HG02973 (cell line): ENCODE data around the gene TBPL1.

Experiments used
- ATAC-seq: cut with Tn5 transposase; IDR thresholded peaks from one replicate; pipeline ENCODE4 v1.9.1; 2021; ENCODE audit warnings: moderate library complexity; ENCODE audit not compliant: unreplicated experiment

The TBPL1 gene

GRCh38 chr6:134005800-134006199 lies 52.8 kb downstream of the TBPL1 start:
- ATAC-seq = no peak

- no peak for ATAC-seq
These were observed 54.1 kb downstream of the TBPL1 start for GRCh38 chr6:134007077-134007476.

- no peak for ATAC-seq
These were observed 56.9 kb downstream of the TBPL1 start for GRCh38 chr6:134009876-134010275.

- no peak for ATAC-seq
These were observed 57.4 kb downstream of the TBPL1 start for GRCh38 chr6:134010400-134010799.

- no peak for ATAC-seq
These were observed 58.0 kb downstream of the TBPL1 start for GRCh38 chr6:134010974-134011373.

GRCh38 chr6:134014588-134015137 lies 61.6 kb downstream of the TBPL1 start:
- ATAC-seq = no peak

- no peak for ATAC-seq
These were observed 62.9 kb downstream of the TBPL1 start for GRCh38 chr6:134015719-134016557.

- no peak for ATAC-seq
These were observed 63.5 kb downstream of the TBPL1 start for GRCh38 chr6:134016558-134016814.

GRCh38 chr6:134020071-134020470 lies 67.0 kb downstream of the TBPL1 start:
- no peak for ATAC-seq

GRCh38 chr6:134020543-134020942 lies 67.5 kb downstream of the TBPL1 start:
- ATAC-seq = no peak

GRCh38 chr6:134020968-134021367 lies 67.9 kb downstream of the TBPL1 start:
- no peak for ATAC-seq

GRCh38 chr6:134021396-134022122 lies 68.5 kb downstream of the TBPL1 start:
- ATAC-seq = no peak

GRCh38 chr6:134022650-134023049 lies 69.6 kb downstream of the TBPL1 start:
- ATAC-seq = no peak

GRCh38 chr6:134026597-134026996 lies 73.6 kb downstream of the TBPL1 start:
- no peak for ATAC-seq

GRCh38 chr6:134028438-134028837 lies 75.4 kb downstream of the TBPL1 start:
- ATAC-seq = no peak

GRCh38 chr6:134029495-134030455 lies 76.8 kb downstream of the TBPL1 start:
- ATAC-seq = no peak

- no peak for ATAC-seq
These were observed 78.8 kb downstream of the TBPL1 start for GRCh38 chr6:134031696-134032255.

GRCh38 chr6:134034478-134034877 lies 81.5 kb downstream of the TBPL1 start:
- ATAC-seq = no peak

- ATAC-seq = no peak
These were observed 82.2 kb downstream of the TBPL1 start for GRCh38 chr6:134034961-134035822.

GRCh38 chr6:134035823-134036296 lies 82.8 kb downstream of the TBPL1 start:
- ATAC-seq = no peak
